ENCODE data around the gene SIRPB2.

Gene SIRPB2

GRCh38 chr20:1473246-1474220 is 17.7 kb downstream of the SIRPB2 start:
- DNase-seq: no peak
- no peaks in the 10 kb centered on the region for H3K36me3 ChIP-seq (replicated peaks)
- in situ Hi-C loops (cut with HindIII; ENCODE audit: low pct_ligation_motif_present, low sequenced_read_pairs): no loop called here
- no peak overlapping the region for H3K4me3 ChIP-seq (ENCODE audit: low read depth, low read length)
- TF ChIP-seq, protein P1, sequence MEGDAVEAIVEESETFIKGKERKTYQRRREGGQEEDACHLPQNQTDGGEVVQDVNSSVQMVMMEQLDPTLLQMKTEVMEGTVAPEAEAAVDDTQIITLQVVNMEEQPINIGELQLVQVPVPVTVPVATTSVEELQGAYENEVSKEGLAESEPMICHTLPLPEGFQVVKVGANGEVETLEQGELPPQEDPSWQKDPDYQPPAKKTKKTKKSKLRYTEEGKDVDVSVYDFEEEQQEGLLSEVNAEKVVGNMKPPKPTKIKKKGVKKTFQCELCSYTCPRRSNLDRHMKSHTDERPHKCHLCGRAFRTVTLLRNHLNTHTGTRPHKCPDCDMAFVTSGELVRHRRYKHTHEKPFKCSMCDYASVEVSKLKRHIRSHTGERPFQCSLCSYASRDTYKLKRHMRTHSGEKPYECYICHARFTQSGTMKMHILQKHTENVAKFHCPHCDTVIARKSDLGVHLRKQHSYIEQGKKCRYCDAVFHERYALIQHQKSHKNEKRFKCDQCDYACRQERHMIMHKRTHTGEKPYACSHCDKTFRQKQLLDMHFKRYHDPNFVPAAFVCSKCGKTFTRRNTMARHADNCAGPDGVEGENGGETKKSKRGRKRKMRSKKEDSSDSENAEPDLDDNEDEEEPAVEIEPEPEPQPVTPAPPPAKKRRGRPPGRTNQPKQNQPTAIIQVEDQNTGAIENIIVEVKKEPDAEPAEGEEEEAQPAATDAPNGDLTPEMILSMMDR (IDR thresholded peaks at IDR 0.05; ENCODE audit: low read depth, low read length, missing control alignments): no peak
- H3K27ac ChIP-seq: no peak overlapping the region
- no peaks in the 10 kb centered on the region for H3K27me3 ChIP-seq (replicated peaks)

DNA sequence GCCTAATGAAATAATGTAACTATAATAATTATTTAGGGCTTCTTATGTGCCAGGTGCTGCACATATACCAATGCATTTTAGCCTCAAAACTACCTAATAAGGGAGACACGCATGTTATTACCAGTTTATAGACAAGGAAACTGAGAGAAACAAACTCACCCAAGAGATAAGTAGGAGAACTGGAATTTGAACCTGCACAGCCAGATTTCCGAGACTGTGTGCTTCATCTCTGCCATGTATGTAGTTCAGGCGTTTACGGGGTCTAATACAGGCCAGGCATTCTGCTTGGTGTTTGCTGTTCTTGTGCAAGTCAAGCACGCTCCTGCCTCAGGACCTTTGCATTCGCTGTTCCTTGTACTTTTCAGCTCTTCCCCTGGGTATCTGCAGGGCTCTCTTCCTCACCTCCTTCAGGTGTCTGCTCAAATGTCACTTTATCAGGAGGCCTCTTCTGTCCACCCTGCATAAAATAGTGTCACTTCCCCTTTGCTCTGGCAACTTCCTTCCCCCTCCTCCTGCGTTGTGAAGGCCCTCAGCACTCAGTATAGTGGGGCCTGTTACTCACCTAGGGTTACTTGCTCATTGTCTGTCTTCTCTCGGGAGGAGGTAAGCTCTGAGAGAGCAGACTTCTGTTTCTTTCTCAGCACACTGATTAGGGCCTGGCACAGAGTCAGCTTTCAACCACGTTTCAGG is 18.5 kb downstream of the SIRPB2 start:
- TF ChIP-seq, protein P1 (IDR thresholded peaks at IDR 0.05; ENCODE audit: low read depth, low read length, missing control alignments): no peak
- Histone ChIP-seq H3K36me3 (replicated peaks) (no peaks in the 10 kb centered on the region), H3K27me3 (replicated peaks) (no peaks in the 10 kb centered on the region), H3K27ac (no peak overlapping the region), H3K4me3 (ENCODE audit: low read depth, low read length) (no peak overlapping the region)
- in situ Hi-C loops (cut with HindIII; ENCODE audit: low pct_ligation_motif_present, low sequenced_read_pairs): no loop called here
- DNase-seq: no peak

GRCh38 chr20:1471242-1471641 is 20.0 kb downstream of the SIRPB2 start:
- Histone ChIP-seq H3K4me3 (ENCODE audit: low read depth, low read length) (no peak overlapping the region), H3K27ac (peak overlapping the region; percentile 78), H3K36me3 (replicated peaks) (no peaks in the 10 kb centered on the region), H3K27me3 (replicated peaks) (no peaks in the 10 kb centered on the region)
- DNase-seq: no peak
- in situ Hi-C loops (cut with HindIII; ENCODE audit: low pct_ligation_motif_present, low sequenced_read_pairs): no loop called here
- TF ChIP-seq, protein P1 (IDR thresholded peaks at IDR 0.05; ENCODE audit: low read depth, low read length, missing control alignments): no peak

DNA sequence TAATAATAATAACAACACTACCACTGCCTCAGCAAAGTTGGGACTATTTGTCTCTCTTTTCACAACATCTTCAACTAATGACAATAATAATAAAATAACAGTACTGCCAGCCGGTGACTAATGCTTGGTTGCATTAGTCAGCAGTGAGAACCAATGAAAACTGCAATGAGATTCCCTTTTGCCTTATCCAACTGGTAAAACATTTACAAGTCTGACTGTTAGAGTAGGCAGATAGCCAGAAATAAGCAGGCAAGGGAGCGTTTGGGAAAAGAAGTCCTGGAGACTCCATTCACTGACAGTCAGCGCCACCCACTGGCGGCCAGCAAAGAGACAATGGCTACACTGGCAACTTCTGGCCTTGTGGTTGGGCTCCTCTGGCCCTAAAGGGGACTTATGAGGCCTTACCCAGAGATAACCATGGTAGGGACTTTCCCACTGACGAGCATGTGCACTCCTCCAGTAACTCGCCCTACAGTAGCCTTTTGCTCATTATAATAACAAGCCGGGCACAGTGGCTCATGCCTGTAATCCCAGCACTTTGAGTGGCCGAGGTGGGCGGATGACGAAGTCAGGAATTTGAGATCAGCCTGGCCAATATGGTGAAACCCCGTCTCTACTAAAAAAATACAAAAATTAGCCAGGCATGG is 21.2 kb downstream of the SIRPB2 start:
- Histone ChIP-seq H3K36me3 (replicated peaks) (no peaks in the 10 kb centered on the region), H3K4me3 (ENCODE audit: low read depth, low read length) (no peak overlapping the region), H3K27ac (peak overlapping the region; percentile 78), H3K27me3 (replicated peaks) (no peaks in the 10 kb centered on the region)
- in situ Hi-C loops (cut with HindIII; ENCODE audit: low pct_ligation_motif_present, low sequenced_read_pairs): no loop called here
- peak; percentile 100 for DNase-seq
- TF ChIP-seq, protein P1 (IDR thresholded peaks at IDR 0.05; ENCODE audit: low read depth, low read length, missing control alignments): peak; percentile 90

DNA sequence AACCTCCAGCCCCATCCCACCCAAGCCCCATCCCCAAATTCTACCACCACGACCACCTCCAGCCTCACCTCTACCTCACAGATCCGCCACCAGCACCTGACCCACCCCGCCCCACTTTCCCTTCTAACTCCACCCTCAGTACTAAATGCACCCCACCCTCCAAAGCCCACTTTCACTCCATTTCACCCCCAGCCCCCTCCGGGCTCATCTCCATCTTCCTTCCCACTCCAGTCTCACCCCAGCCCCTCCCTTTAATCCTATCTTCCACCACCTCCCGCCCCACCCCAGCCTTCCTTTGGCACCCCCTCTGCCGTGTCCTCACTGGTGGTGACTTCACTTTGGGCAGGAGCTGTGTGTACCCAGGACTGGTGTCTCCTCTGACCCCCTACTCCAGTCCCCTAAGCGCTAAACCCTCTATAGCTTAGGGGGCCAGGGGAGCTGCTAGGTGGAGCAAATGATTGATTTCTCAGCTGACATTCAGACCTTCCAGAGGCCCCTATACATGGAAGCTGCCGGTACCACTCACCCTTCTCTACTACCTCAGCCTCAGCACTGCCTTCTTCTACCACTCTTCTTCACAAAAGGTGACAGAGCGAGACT is 21.8 kb downstream of the SIRPB2 start:
- in situ Hi-C loops (cut with HindIII; ENCODE audit: low pct_ligation_motif_present, low sequenced_read_pairs): no loop called here
- no peaks in the 10 kb centered on the region for H3K27me3 ChIP-seq (replicated peaks)
- TF ChIP-seq, protein P1 (IDR thresholded peaks at IDR 0.05; ENCODE audit: low read depth, low read length, missing control alignments): no peak
- DNase-seq: no peak
- H3K27ac ChIP-seq: peak overlapping the region; percentile 78
- H3K36me3 ChIP-seq (replicated peaks): no peaks in the 10 kb centered on the region
- H3K4me3 ChIP-seq (ENCODE audit: low read depth, low read length): no peak overlapping the region
